ENCODE measurements around the gene SKAP1. TPM values are rescaled to one million over a fixed set of nuclear protein-coding genes. Genes with fewer than 3 reads are reported as not detected.
"Not testable (repeated sequence)": the region's sequence is repeated elsewhere in the genome, so short reads cannot be mapped to it uniquely, and the experiment has no call there.

Gene SKAP1
- total RNA-seq, 1 donor from 2014 or later = not detected

GRCh38 chr17:48412841-48413240 is 17.2 kb downstream of the SKAP1 start:
- Histone ChIP-seq H3K36me3 (ENCODE audit: insufficient read depth, low read length) (no peaks in the 10 kb centered on the region), H3K4me3 (ENCODE audit: insufficient read depth, low read depth, low read length) (no peak overlapping the region), H3K9me3 (ENCODE audit: insufficient read depth, low read depth, low read length) (no peaks in the 10 kb centered on the region), H2AFZ (ENCODE audit: low read depth, low read length) (no peak overlapping the region), H3K9ac (ENCODE audit: low read length) (no peak overlapping the region), H3K79me2 (ENCODE audit: insufficient read depth, low read length) (no peaks in the 10 kb centered on the region), H4K20me1 (ENCODE audit: insufficient read depth, low read length) (no peaks in the 10 kb centered on the region), H3K4me1 (ENCODE audit: insufficient read depth, low read length) (no peaks in the 10 kb centered on the region), H3K27me3 (ENCODE audit: insufficient read depth, low read length) (peaks cover 41% of the 10 kb centered on the region), H3K27ac (ENCODE audit: low read depth, low read length) (no peak overlapping the region), H3K4me2 (ENCODE audit: low read length) (no peak overlapping the region)
- no peak for TF ChIP-seq CTCF (IDR thresholded peaks at IDR 0.05; ENCODE audit: insufficient read depth, low read depth, low read length)
- TF ChIP-seq EZH2 (IDR thresholded peaks at IDR 0.05; ENCODE audit: insufficient read depth, low read length) = no peak
- DNase-seq (ENCODE audit: low read depth) = no peak
- Mint-ChIP-seq H3K27ac (ENCODE audit: unreplicated experiment) (no peak overlapping the region), H3K27me3 (ENCODE audit: low read depth, unreplicated experiment) (peaks cover 37% of the 10 kb centered on the region), H3K36me3 (ENCODE audit: low read depth, unreplicated experiment) (no peaks in the 10 kb centered on the region), H3K4me1 (ENCODE audit: low read depth, unreplicated experiment) (no peaks in the 10 kb centered on the region), H3K4me3 (ENCODE audit: unreplicated experiment) (no peak overlapping the region), H3K9me3 (ENCODE audit: unreplicated experiment) (no peaks in the 10 kb centered on the region)
- no peak for FAIRE-seq

- H3K9me3 ChIP-seq (ENCODE audit: insufficient read depth, low read depth, low read length); H4K20me1 ChIP-seq (ENCODE audit: insufficient read depth, low read length); H3K4me1 Mint-ChIP-seq (ENCODE audit: low read depth, unreplicated experiment); H3K4me1 ChIP-seq (ENCODE audit: insufficient read depth, low read length); H2AFZ ChIP-seq (ENCODE audit: low read depth, low read length); H3K27ac Mint-ChIP-seq (ENCODE audit: unreplicated experiment); H3K36me3 Mint-ChIP-seq (ENCODE audit: low read depth, unreplicated experiment); H3K36me3 ChIP-seq (ENCODE audit: insufficient read depth, low read length); FAIRE-seq; H3K9me3 Mint-ChIP-seq (ENCODE audit: unreplicated experiment); DNase-seq (ENCODE audit: low read depth); H3K9ac ChIP-seq (ENCODE audit: low read length); H3K4me2 ChIP-seq (ENCODE audit: low read length); H3K4me3 ChIP-seq (ENCODE audit: insufficient read depth, low read depth, low read length); H3K79me2 ChIP-seq (ENCODE audit: insufficient read depth, low read length); H3K27ac ChIP-seq (ENCODE audit: low read depth, low read length); H3K4me3 Mint-ChIP-seq (ENCODE audit: unreplicated experiment): not testable (repeated sequence)
- peaks cover 34% of the 10 kb centered on the region for H3K27me3 ChIP-seq (ENCODE audit: insufficient read depth, low read length)
- H3K27me3 Mint-ChIP-seq (ENCODE audit: low read depth, unreplicated experiment) = peaks cover 26% of the 10 kb centered on the region
Measured at GRCh38 chr17:48410821-48411220, 19.2 kb downstream of the SKAP1 start.

- H3K27me3 Mint-ChIP-seq (ENCODE audit: low read depth, unreplicated experiment) = peaks cover 20% of the 10 kb centered on the region
- no peaks in the 10 kb centered on the region for H3K36me3 ChIP-seq (ENCODE audit: insufficient read depth, low read length)
- no peak overlapping the region for H3K4me3 Mint-ChIP-seq (ENCODE audit: unreplicated experiment)
- no peak for DNase-seq (ENCODE audit: low read depth)
- no peaks in the 10 kb centered on the region for H3K4me1 Mint-ChIP-seq (ENCODE audit: low read depth, unreplicated experiment)
- H3K9me3 Mint-ChIP-seq (ENCODE audit: unreplicated experiment) = no peaks in the 10 kb centered on the region
- H3K4me2 ChIP-seq (ENCODE audit: low read length) = no peak overlapping the region
- no peak for FAIRE-seq
- no peaks in the 10 kb centered on the region for H4K20me1 ChIP-seq (ENCODE audit: insufficient read depth, low read length)
- TF ChIP-seq CTCF (IDR thresholded peaks at IDR 0.05; ENCODE audit: insufficient read depth, low read depth, low read length) (no peak), EZH2 (IDR thresholded peaks at IDR 0.05; ENCODE audit: insufficient read depth, low read length) (no peak)
- H3K4me3 ChIP-seq (ENCODE audit: insufficient read depth, low read depth, low read length) = no peak overlapping the region
- no peak overlapping the region for H3K27ac Mint-ChIP-seq (ENCODE audit: unreplicated experiment)
- H3K79me2 ChIP-seq (ENCODE audit: insufficient read depth, low read length) = no peaks in the 10 kb centered on the region
- H3K4me1 ChIP-seq (ENCODE audit: insufficient read depth, low read length) = no peaks in the 10 kb centered on the region
- H3K9ac ChIP-seq (ENCODE audit: low read length) = no peak overlapping the region
- no peak overlapping the region for H3K27ac ChIP-seq (ENCODE audit: low read depth, low read length)
- no peaks in the 10 kb centered on the region for H3K36me3 Mint-ChIP-seq (ENCODE audit: low read depth, unreplicated experiment)
- H3K9me3 ChIP-seq (ENCODE audit: insufficient read depth, low read depth, low read length) = no peaks in the 10 kb centered on the region
- no peak overlapping the region for H2AFZ ChIP-seq (ENCODE audit: low read depth, low read length)
- H3K27me3 ChIP-seq (ENCODE audit: insufficient read depth, low read length) = peaks cover 24% of the 10 kb centered on the region
Measured at GRCh38 chr17:48409607-48410006, 20.4 kb downstream of the SKAP1 start.
